IPS-15b (cell line): Measurements from ENCODE around the gene SMAD3.
A peak's percentile ranks its signal among the peaks of the same experiment; 100 is the strongest.

Experiments used
- H3K27me3 ChIP-seq: one replicate; pipeline ENCODE4 v1.6.1; 2013; ENCODE audit warnings: low read length; ENCODE audit not compliant: control insufficient read depth, insufficient read depth
- H3K36me3 ChIP-seq: one replicate; pipeline ENCODE4 v1.6.1; 2013; ENCODE audit warnings: low read length; ENCODE audit not compliant: control insufficient read depth, insufficient read depth
- H3K4me1 ChIP-seq: one replicate; pipeline ENCODE4 v1.6.1; 2013; ENCODE audit warnings: mild to moderate bottlenecking, low read length; ENCODE audit not compliant: control insufficient read depth, insufficient read depth
- H3K4me3 ChIP-seq: one replicate; pipeline ENCODE4 v1.5.1; 2013; ENCODE audit warnings: low read depth, low read length
- H3K9ac ChIP-seq: one replicate; pipeline ENCODE4 v1.6.1; 2013; ENCODE audit warnings: low read depth, mild to moderate bottlenecking, low read length
- H3K9me3 ChIP-seq: one replicate; pipeline ENCODE4 v1.6.1; 2013; ENCODE audit warnings: mild to moderate bottlenecking, low read length; ENCODE audit not compliant: control insufficient read depth, insufficient read depth

Gene SMAD3

GRCh38 chr15:67142767-67143100 lies 77.3 kb downstream of the SMAD3 start:
- Histone ChIP-seq H3K4me1 (peaks cover 35% of the 10 kb centered on the region), H3K4me3 (no peak overlapping the region), H3K27me3 (no peaks in the 10 kb centered on the region), H3K9me3 (no peaks in the 10 kb centered on the region), H3K36me3 (no peaks in the 10 kb centered on the region), H3K9ac (no peak overlapping the region)

DNA sequence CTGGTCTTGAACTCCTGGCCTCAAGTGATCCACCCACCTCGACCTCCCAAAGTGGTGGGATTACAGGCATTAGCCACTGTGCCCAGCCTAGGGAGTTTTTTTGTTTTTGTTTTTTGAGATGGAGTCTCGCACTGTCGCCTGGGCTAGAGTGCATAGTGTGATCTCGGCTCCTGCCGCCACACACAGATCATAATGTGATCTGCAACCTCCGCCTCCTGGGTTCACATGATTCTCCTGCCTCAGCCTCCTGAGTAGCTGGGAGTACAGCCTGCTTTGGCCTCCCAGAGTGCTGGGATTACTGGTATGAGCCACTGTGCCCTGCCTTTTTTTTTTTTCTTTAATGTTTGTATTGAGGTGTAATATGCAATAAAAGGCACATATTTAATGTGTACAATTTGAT lies 78.2 kb downstream of the SMAD3 start:
- Histone ChIP-seq H3K4me1 (peaks cover 37% of the 10 kb centered on the region), H3K36me3 (no peaks in the 10 kb centered on the region), H3K9ac (no peak overlapping the region), H3K27me3 (no peaks in the 10 kb centered on the region), H3K9me3 (no peaks in the 10 kb centered on the region), H3K4me3 (no peak overlapping the region)

DNA sequence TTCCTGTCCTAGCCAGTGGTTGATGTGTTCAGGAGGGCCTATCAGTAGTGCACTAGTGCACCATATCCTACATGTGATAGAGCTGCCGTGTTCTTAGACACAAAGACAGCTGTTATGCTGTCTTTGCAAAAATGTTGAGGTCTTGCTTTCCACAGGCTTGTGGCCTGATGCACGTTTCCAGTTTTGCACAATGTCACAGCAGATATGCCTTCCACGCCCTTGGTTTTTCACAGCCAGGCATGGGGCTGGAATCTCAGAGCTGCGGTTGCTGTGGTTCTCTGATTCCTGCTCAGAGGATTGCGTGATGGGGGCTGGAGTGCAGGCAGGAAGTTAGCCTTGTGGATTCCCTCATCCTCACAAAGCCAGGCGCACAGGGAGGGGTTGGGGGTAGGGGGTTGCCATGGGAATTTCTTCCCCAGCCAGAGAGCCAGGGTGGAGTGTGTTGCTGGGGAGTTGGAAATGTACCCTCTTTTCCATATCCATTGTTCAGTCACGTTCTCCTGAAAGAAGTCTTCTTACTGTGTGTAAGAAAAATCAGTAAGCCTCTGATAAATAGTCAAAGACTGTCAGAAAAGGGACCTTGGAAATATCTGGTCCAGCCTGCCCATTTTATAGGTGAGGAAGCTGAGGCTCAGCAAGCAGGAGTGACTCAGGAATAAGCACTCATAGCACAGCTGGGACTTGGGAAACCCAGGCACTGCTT lies 79.4 kb downstream of the SMAD3 start:
- Histone ChIP-seq H3K4me1 (peaks cover 42% of the 10 kb centered on the region), H3K9me3 (no peaks in the 10 kb centered on the region), H3K36me3 (no peaks in the 10 kb centered on the region), H3K27me3 (no peaks in the 10 kb centered on the region), H3K9ac (no peak overlapping the region), H3K4me3 (no peak overlapping the region)

- Histone ChIP-seq H3K27me3 (no peaks in the 10 kb centered on the region), H3K4me3 (no peak overlapping the region), H3K9ac (no peak overlapping the region), H3K4me1 (peaks cover 47% of the 10 kb centered on the region), H3K9me3 (no peaks in the 10 kb centered on the region), H3K36me3 (no peaks in the 10 kb centered on the region)
Measured at GRCh38 chr15:67145312-67145610, 79.9 kb downstream of the SMAD3 start.

- Histone ChIP-seq H3K9me3 (no peaks in the 10 kb centered on the region), H3K9ac (no peak overlapping the region), H3K36me3 (no peaks in the 10 kb centered on the region), H3K4me3 (no peak overlapping the region), H3K4me1 (peaks cover 50% of the 10 kb centered on the region), H3K27me3 (no peaks in the 10 kb centered on the region)
Measured at GRCh38 chr15:67145710-67146109, 80.3 kb downstream of the SMAD3 start.

DNA sequence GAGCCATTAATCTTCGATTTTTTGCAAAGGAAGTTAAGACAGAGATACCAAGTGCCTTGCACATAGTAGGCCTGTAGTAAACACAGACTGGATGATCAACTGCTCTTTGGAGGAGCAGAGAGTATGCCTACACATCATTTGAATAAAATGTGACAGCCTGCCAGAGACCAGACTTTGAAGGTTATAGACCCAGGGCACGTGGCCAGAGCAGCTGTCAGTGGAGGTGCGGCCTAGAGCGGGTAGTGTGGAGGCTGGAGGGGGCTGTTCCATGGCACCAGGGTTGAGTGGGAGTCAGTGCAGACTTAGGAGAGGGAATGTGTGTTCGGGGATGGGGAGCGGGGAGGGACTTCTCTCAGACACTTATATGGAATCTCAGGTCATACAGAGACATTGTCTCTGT lies 80.8 kb downstream of the SMAD3 start:
- H3K27me3 ChIP-seq, result no peaks in the 10 kb centered on the region
- no peaks in the 10 kb centered on the region for H3K36me3 ChIP-seq
- no peak overlapping the region for H3K9ac ChIP-seq
- H3K9me3 ChIP-seq, result no peaks in the 10 kb centered on the region
- peaks cover 50% of the 10 kb centered on the region for H3K4me1 ChIP-seq
- no peak overlapping the region for H3K4me3 ChIP-seq

DNA sequence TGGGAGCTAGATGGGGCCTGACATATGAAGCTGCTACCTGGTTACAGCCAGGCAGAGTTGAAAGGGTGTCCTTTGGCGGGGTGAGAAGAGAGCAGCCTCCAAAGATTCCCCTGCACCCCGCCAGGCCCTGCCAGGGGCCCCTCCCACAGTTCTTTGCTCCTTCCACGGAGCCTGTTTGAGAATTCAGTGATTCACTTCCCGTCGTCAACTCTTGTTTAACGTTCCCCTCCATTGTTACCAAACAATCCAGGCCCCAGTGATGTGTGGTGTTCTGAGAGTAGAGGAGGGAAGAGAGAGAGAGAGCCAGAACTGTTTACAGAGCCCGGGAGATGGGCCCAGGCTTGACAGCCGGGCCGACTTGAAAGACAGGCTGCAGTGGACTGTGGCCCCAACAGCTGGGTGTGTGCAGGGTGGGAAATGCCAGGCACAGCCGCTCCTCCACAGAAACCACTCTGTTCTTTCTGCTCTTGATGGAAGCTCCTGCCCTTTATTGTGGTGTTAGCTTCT lies 81.5 kb downstream of the SMAD3 start:
- H3K36me3 ChIP-seq, result no peaks in the 10 kb centered on the region
- no peaks in the 10 kb centered on the region for H3K27me3 ChIP-seq
- no peak overlapping the region for H3K9ac ChIP-seq
- H3K9me3 ChIP-seq, result no peaks in the 10 kb centered on the region
- H3K4me1 ChIP-seq, result peaks cover 51% of the 10 kb centered on the region
- no peak overlapping the region for H3K4me3 ChIP-seq

GRCh38 chr15:67147396-67147949 lies 82.1 kb downstream of the SMAD3 start:
- no peaks in the 10 kb centered on the region for H3K36me3 ChIP-seq
- no peak overlapping the region for H3K9ac ChIP-seq
- H3K9me3 ChIP-seq, result no peaks in the 10 kb centered on the region
- H3K27me3 ChIP-seq, result no peaks in the 10 kb centered on the region
- H3K4me1 ChIP-seq, result peaks cover 56% of the 10 kb centered on the region
- no peak overlapping the region for H3K4me3 ChIP-seq

- Histone ChIP-seq H3K4me3 (no peak overlapping the region), H3K4me1 (peaks cover 63% of the 10 kb centered on the region), H3K27me3 (no peaks in the 10 kb centered on the region), H3K36me3 (no peaks in the 10 kb centered on the region), H3K9ac (no peak overlapping the region), H3K9me3 (no peaks in the 10 kb centered on the region)
Measured at GRCh38 chr15:67148196-67148701, 82.8 kb downstream of the SMAD3 start.

- peaks cover 59% of the 10 kb centered on the region for H3K4me1 ChIP-seq
- H3K9ac ChIP-seq, result no peak overlapping the region
- H3K9me3 ChIP-seq, result no peaks in the 10 kb centered on the region
- no peak overlapping the region for H3K4me3 ChIP-seq
- H3K27me3 ChIP-seq, result no peaks in the 10 kb centered on the region
- H3K36me3 ChIP-seq, result no peaks in the 10 kb centered on the region
Measured at GRCh38 chr15:67149068-67149772, 83.8 kb downstream of the SMAD3 start.

DNA sequence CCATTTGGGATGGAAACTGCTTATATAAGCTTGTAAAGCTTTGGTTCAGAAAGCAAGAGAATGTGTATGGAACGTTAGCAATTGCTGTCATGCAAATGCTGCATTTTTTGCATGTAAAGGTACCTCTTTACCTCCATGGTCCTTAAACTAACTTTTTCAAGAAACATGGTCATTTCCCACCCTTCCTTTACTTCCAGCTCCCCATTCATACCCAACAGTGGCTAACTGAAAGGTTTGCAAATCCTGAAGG lies 84.3 kb downstream of the SMAD3 start:
- Histone ChIP-seq H3K9me3 (no peaks in the 10 kb centered on the region), H3K36me3 (no peaks in the 10 kb centered on the region), H3K27me3 (no peaks in the 10 kb centered on the region), H3K4me3 (peak overlapping the region; percentile 24), H3K4me1 (peaks cover 54% of the 10 kb centered on the region), H3K9ac (no peak overlapping the region)
